NCI-H128 (cell line): ENCODE data around the gene SPEN.

Experiments
- DNase-seq: peaks from one replicate; lab custom pipeline; 2025; ENCODE audit not compliant: unreplicated experiment; lab: John Stamatoyannopoulos, UW

Gene SPEN

DNA sequence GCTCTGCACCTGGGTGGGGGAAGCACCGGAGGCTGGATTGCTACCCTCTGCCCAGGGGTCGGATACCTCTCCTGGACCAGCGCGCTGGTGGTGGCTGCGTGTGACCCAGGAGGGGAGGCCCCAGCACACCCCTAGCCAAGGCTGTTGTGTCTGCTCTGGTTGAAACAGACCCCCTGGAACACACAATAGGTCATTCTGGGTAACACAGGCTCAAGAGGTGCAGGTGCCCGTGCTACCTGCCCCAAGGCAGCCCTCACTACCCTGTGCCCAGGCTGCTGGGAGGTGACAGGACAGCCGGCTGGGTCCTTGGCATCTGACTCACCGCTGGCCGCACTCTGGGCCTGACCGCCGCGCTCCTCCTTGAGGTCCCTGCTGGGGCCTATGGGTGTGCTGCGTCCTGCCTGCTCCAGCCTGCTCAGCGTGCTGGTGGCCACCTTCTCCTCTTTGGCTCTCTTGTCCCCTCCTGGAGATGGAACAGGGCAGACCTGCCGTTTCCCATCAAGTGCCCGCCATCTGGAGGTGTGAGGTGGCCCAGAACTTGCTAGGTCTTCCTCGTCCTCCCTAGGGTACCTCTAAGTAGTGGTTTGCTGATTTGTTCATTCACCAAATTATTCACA is 98.4 kb downstream of the SPEN start:
- DNase-seq = no peak

- DNase-seq = no peak
These were observed 99.3 kb downstream of the SPEN start for GRCh38 chr1:15946571-15947381.

DNA sequence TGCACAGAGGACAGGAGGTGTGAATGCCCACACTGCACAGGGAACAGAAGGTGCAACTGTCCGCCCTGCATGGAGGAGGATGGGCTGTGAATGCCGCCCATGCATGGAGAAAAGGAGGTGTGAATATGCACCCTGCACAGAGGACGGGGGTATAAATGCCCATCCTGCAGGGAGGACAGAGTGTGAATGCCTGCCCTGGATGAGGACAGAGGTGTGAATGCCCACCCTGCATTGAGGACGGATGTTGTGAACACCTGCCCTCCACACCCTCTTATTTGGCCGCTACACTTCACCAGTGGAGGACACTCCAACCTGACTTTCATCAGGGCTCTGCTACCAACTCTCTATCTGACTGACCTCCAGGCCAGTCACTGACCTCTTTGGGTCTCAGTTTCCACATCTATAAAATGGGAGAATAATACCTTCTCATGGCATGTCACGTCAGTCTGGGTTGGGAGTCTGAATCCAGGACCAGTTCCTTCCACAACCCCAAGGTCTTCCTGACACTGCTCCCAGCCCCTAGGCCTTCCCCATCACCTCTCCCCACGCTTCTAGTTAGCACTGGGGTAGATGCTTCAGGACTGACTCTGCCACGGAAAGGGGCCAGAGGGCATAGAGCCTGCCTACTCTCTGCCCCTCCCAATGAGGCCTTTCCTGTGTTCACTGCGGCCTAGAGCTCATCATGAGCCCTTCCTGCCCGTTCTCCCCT is 100.0 kb downstream of the SPEN start:
- no peak for DNase-seq

- no peak for DNase-seq
These were observed 100.6 kb downstream of the SPEN start for GRCh38 chr1:15948091-15948591.

GRCh38 chr1:15948595-15949452 is 101.3 kb downstream of the SPEN start:
- DNase-seq = no peak

DNA sequence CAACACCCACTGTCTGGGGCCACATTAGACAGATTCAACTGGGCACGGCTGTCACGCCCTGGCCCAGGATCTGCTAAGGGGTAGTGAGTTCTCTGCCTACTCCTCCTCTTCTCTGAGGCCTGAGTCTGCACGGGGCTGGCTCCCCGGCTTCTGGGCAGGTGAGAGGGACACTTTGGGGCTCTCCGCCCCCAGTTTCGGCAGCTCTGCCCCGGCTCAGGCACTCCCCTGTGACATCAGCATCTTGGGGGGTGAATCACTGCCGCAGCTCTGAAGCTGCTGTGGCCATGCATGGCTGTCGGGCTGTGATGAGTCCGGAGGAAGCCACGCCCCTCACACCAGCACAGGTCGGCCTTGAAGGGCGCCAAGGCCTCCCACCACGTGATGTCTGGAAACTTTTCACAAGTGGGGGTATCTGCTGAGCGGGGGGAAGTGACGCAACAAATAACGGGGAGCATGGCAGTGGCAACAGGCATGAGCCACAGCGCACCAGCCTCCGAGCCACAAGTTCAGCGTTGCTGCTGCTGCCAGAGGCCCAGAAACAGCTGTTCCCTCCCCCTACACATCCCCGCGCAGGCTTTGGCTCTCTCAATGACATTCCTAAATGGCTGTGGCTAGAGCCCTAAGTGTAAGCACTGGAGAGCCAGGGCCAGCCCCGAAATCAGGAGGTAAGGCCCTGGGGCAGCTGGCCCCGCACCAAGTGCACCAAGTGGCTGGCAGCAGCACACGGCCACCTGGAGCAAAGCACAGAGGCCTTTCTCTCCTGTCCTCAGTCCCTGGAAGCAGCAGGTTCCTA is 102.1 kb downstream of the SPEN start:
- no peak for DNase-seq

GRCh38 chr1:15950302-15950701 is 102.8 kb downstream of the SPEN start:
- no peak for DNase-seq

DNA sequence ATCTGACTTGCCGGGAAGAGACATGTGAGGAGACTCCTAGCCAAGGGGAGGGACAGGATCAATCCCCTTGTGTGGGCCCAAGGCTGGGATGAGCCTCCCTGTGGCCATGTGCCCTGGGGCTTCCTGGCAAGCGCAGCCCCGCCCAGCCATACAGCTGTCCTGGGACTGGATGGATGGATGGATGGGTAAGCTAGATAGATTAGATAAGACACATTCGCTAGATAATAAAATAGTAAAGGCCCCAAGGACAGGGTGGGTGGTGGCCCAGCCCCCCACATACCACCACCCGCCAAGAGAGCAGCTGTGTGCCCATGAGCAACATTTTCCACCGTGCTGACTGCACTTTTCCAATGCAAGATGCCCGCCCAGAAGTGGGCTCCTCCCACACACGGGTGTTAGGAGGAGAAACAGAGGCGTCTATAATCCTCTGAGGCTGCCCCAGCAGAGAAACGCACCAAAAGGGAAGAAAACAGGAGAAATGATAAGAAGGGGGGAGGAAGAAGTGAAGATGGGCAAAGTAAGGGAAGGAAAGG is 103.3 kb downstream of the SPEN start:
- no peak for DNase-seq

DNA sequence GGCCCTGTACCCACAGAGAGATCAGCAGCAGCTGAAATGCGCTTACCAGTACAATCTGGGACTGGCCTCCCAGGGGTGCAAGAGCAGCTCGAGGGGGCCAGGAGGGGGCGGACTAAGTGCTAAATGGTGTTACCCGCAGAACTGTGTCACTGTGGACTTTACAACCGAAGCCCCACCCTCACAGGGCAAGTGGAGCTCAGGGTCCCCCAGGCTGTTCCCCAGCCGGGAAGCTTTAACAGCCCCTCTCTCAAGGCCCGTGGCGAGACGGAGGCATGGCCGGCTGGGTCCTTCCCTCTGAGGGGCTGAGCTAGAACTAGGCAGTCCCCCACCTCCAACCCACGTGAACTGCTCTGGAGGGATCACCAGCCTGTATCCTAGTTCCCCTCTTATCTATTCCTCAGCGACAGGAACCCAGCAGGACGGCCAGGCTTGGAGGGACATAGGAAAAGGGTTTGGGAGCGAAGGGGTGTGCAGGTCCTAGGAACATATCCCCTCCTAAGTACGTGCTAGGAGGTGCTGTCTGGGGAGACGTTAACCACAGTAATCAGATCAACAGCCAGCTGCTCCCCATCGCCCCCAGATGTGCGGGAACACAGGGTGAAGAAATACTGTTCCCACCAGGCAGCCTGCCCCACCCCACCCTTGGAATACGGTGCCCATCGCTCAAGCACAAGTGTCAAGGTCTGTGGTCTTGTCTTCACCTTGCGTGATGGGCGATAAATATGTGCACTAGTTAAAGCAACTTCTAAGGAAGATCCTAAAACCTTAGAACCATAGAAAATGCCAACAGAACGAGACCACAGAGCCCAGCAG is 104.0 kb downstream of the SPEN start:
- DNase-seq = no peak

- no peak for DNase-seq
These were observed 105.1 kb downstream of the SPEN start for GRCh38 chr1:15952317-15953258.

GRCh38 chr1:15953294-15953771 is 105.8 kb downstream of the SPEN start:
- no peak for DNase-seq

DNA sequence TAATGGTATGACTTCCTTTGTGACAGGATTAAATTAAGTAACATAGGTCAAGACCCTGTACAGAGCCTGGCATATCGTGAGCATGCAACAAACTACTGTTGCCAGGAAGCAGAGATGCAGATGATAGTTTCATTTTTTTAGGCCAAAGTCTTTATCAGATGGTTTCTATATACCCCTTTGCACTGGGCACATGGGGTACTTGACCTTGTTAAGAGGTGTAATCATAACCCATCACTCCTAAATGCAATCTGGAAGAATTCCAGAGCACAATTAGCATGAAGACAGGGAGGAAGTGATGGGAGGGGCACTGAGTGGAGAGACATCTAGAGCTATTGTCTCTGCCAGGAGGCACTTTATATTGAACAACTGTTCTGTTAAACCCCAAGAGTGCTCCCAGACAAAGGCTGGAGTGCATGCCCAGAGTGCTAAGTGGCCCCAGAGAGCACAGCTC is 106.3 kb downstream of the SPEN start:
- peak; percentile 98 for DNase-seq

DNA sequence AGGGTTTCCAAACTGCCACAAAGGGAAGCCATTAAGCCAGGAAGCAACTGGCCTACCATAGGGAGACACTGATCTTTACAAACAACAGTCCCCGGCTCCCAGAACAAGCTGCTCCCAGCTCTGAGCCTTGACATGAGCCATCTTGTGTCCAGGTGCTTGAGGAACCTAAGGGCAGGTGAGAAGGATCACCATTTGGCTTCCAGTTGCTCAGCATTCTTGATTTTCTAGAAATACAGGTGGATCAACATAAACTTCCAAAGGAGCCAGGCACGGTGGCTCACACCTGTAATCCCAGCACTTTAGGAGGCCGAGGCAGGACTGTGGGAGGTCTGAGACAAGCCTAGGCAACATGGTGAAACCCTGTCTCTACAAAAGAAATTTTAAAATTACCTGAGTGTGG is 106.8 kb downstream of the SPEN start:
- no peak for DNase-seq

GRCh38 chr1:15955552-15955951 is 108.0 kb downstream of the SPEN start:
- DNase-seq = no peak

DNA sequence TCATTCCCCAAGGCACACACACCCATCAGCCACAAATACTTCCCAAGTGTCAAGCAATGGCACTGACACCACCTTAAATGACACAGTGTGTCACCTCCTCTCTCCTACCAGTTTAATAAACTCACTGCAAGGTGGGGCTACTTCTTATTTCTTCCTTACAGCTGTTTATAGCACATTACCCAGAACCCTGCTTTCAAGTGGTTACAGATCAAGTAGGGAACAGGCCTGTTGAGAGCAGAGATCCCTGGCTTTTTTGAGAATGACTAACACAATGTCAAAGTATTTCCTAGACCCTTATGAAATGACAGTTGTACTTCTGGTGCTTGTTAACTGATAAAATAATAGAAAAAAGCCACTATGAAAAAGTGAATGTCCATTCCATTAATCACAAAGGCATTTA is 108.6 kb downstream of the SPEN start:
- DNase-seq = no peak

DNA sequence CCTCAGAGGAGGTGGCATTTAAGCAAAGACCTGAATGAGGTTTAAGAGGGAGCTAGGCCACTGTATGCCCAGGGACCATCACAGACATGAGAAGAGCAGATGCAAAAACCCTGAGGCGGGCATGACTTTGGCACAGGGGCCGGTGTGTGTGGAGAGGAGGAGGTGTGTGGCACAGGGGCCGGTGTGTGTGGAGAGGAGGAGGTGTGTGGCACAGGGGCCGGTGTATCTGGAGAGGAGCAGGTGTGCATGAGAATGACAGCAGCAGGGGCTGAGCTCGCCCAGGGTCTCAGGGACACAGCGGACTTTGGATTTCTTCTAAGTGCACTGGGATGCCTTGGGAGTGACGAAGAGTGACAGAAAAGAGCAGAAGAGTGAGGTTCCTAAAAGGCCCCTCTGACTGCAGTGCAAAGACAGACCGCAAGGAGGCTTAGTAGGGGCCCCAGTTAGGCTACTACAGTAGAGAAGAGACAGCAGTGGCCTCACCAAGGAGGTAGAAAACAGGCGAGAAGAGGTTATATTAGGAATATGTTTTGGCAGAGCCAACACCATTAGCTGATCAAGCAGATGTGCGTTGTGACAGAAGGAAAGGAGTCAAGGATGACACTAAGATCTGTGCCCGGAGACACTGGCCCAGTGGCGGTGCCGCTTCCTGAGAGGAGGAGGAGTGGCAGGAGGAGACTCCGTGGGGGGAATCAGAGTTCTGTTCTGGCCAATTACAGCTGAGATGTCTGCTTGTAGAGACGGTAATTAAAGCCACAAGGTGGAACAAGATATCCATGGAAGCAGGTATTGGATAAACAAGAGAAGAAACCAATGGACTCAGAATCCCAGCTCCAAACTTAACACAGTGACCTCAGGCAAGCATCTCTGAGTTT is 110.0 kb downstream of the SPEN start:
- DNase-seq = no peak

DNA sequence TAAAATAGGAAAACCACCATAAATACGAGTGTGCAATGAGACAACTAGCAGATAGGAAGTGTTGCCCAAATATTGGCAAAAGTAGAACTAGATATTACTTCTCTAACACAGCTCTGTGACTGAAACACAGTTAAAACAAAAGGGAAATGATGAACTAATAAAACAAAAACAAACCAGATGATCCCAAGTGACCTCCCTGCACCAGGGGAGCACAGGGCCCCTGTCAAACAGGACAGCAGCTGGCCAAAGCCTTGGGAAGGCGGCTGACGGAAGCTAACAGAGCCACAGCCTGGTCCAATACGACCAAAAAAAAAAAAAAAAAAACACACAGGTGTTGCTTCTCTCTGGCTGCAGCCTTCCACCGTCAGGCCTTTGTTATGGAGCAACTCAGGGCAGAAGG is 110.6 kb downstream of the SPEN start:
- no peak for DNase-seq
